GM21723 (cell line): Measurements from ENCODE around the gene OGN.

Experiments
- ATAC-seq: cut with Tn5 transposase; IDR thresholded peaks from one replicate; pipeline ENCODE4 v1.9.1; 2021; ENCODE audit warnings: mild to moderate bottlenecking, moderate library complexity; ENCODE audit not compliant: unreplicated experiment

OGN gene

GRCh38 chr9:92349771-92350739 is 54.3 kb downstream of the OGN start:
- no peak for ATAC-seq

- ATAC-seq, result no peak
Observed at GRCh38 chr9:92345582-92345981, 58.8 kb downstream of the OGN start.

- ATAC-seq, result no peak
Observed at GRCh38 chr9:92342825-92343488, 61.4 kb downstream of the OGN start.

- ATAC-seq, result no peak
Observed at GRCh38 chr9:92341578-92341977, 62.8 kb downstream of the OGN start.

- ATAC-seq, result no peak
Observed at GRCh38 chr9:92333282-92333634, 71.1 kb downstream of the OGN start.
